GM12878 (cell line): ENCODE data around the gene ELFN2. TPM values are rescaled to one million over a fixed set of nuclear protein-coding genes. Genes with fewer than 3 reads are reported as not detected.

Experiments used
- ATAC-seq: fragments of 200-7000 bp; cut with Tn5 transposase; 3 replicates; pipeline ENCODE4 v1.9.1; 2020; ENCODE audit warnings: mild to moderate bottlenecking, moderate library complexity
- BruUV-seq: library from RNA; stranded (reverse); fragments of 400-500 nt; replicated peaks from 2 replicates; lab custom pipeline; 2021; lab: Mats Ljungman, UMichigan
- CTCF ChIA-PET: fragments of 300-600 bp; sonication (Branson Sonifier 250); formaldehyde crosslinking; extraction: SDS; loops from one replicate; lab custom pipeline; 2021; ENCODE audit warnings: inconsistent platforms; lab: Yijun Ruan, JAX
- POLR2A ChIA-PET: fragments of 350-600 bp; formaldehyde crosslinking; extraction: SDS; loops from one replicate; lab custom pipeline; 2021; ENCODE audit warnings: inconsistent platforms; lab: Charles Lee
- RAD21 ChIA-PET: fragments of 300-600 bp; sonication (Branson Sonifier 250); formaldehyde crosslinking; loops from one replicate; lab custom pipeline; 2023; ENCODE audit warnings: antibody characterized with exemption; ENCODE audit not compliant: unreplicated experiment; lab: Charles Lee
- SMC1A ChIA-PET: fragments of 300-600 bp; sonication (Branson Sonifier 250); formaldehyde crosslinking; loops from one replicate; lab custom pipeline; 2023; ENCODE audit not compliant: unreplicated experiment, uncharacterized antibody; lab: Charles Lee
- DNase-seq: peaks from one replicate; pipeline ENCODE4 v3.0.0-alpha.2; 2011; ENCODE audit warnings: low read depth, low spot score
- FAIRE-seq: peaks from 3 replicates; lab custom pipeline; 2011; peaks lifted over from hg19 to GRCh38; lab: Jason Lieb, UNC
- H2AFZ ChIP-seq: 2 replicates; pipeline ENCODE4 v1.6.0; 2011; ENCODE audit warnings: low read depth, low read length, control low read depth; ENCODE audit not compliant: control insufficient read depth
- H3K27ac ChIP-seq: 2 replicates; pipeline ENCODE4 v1.5.1; 2011; ENCODE audit warnings: control low read depth; ENCODE audit not compliant: control insufficient read depth, insufficient read depth
- H3K27me3 ChIP-seq, 2 experiments: replicated peaks in 1 of 2; 2 replicates each; pipeline versions ENCODE4 v1.6.0 to v1.6.1; 2011; ENCODE audit warnings: low read length in 1 of 2; ENCODE audit not compliant: control insufficient read depth in 2 of 2, insufficient read depth in 2 of 2
- H3K36me3 ChIP-seq, 2 experiments: 2 replicates each; pipeline ENCODE4 v1.5.1; 2011; ENCODE audit warnings: low read length in 1 of 2; ENCODE audit not compliant: control insufficient read depth in 2 of 2, insufficient read depth in 2 of 2
- H3K4me1 ChIP-seq: 2 replicates; pipeline ENCODE4 v1.6.1; 2011; ENCODE audit warnings: mild to moderate bottlenecking, low read length, moderate library complexity, mixed read lengths; ENCODE audit not compliant: control insufficient read depth, insufficient read depth
- H3K4me2 ChIP-seq: 2 replicates; pipeline ENCODE4 v1.6.0; 2011; ENCODE audit warnings: control low read depth; ENCODE audit not compliant: control insufficient read depth, insufficient read depth
- H3K4me3 ChIP-seq: fragments of 200-600 bp; sonication (generic); 2 replicates; pipeline ENCODE4 v1.5.1; 2016
- H3K79me2 ChIP-seq: 2 replicates; pipeline ENCODE4 v1.6.0; 2011; ENCODE audit warnings: low read length; ENCODE audit not compliant: control insufficient read depth, insufficient read depth
- H3K9ac ChIP-seq: 2 replicates; pipeline ENCODE4 v1.8.0; 2011; ENCODE audit warnings: low read length, control low read depth, mixed read lengths; ENCODE audit not compliant: control insufficient read depth, insufficient read depth
- H3K9me3 ChIP-seq: replicated peaks from 3 replicates; pipeline ENCODE4 v1.5.1; 2011; ENCODE audit warnings: mild to moderate bottlenecking, low read length; ENCODE audit not compliant: control insufficient read depth, insufficient read depth
- H4K20me1 ChIP-seq: 2 replicates; pipeline ENCODE4 v1.6.0; 2011; ENCODE audit not compliant: control insufficient read depth, insufficient read depth
- BACH1 ChIP-seq: fragments of 450-650 bp; IDR thresholded peaks from 2 replicates; pipeline ENCODE4 v1.6.1; 2017; ENCODE audit warnings: mild to moderate bottlenecking, borderline replicate concordance
- CBFB ChIP-seq: IDR thresholded peaks from 2 replicates; pipeline ENCODE4 v1.6.1; 2016; ENCODE audit warnings: antibody characterized with exemption, low read depth
- CEBPB ChIP-seq, 2 experiments: fragments of 150-350 bp in 1 of 2; IDR thresholded peaks; 2 replicates each; pipeline ENCODE4 v1.6.1; 2012 to 2014; ENCODE audit warnings: low read depth in 2 of 2, low read length in 2 of 2, borderline replicate concordance in 1 of 2, inconsistent platforms in 1 of 2
- ELK1 ChIP-seq: IDR thresholded peaks from 2 replicates; pipeline ENCODE4 v1.6.1; 2012; ENCODE audit warnings: low read depth, low read length, improper control_type of control experiment
- KDM1A ChIP-seq: fragments of 200-600 bp; sonication (generic); IDR thresholded peaks from 2 replicates; pipeline ENCODE4 v1.6.1; 2016; ENCODE audit warnings: borderline replicate concordance
- RELA ChIP-seq: fragments of 450-650 bp; IDR thresholded peaks from 2 replicates; pipeline ENCODE4 v1.8.0; 2014; ENCODE audit warnings: borderline replicate concordance; ENCODE audit not compliant: partially characterized antibody
- ZBED1 ChIP-seq: IDR thresholded peaks from 2 replicates; pipeline ENCODE4 v1.6.1; 2016; ENCODE audit warnings: borderline replicate concordance
- ZNF592 ChIP-seq: fragments of 450-650 bp; IDR thresholded peaks from 2 replicates; pipeline ENCODE4 v1.6.1; 2017; ENCODE audit warnings: mild to moderate bottlenecking, moderate library complexity
- WGBS: methylation state at CpG from one replicate; pipeline ENCODE4 v1.1.6; 2016; ENCODE audit warnings: low lambda C conversion rate; ENCODE audit not compliant: insufficient replicate concordance, insufficient coverage; ENCODE audit errors: missing lambda C conversion rate; 5-methylcytosine and 5-hydroxymethylcytosine counted together
- in situ Hi-C: fragments of 300-500 bp; cut with MboI; formaldehyde crosslinking; loops from 9 replicates; pipeline ENCODE4 v1.14.3; 2018; ENCODE audit warnings: mixed read lengths
- intact Hi-C: fragments of 100-400 bp; cut with micrococcal nuclease; formaldehyde crosslinking; loops from one replicate; pipeline ENCODE4 v1.14.2; 2022; ENCODE audit not compliant: unreplicated experiment
- polyA plus RNA-seq, 11 experiments: library from polyadenylated mRNA; depleted of rRNA in 4 of 11; unstranded in 6 of 11; stranded (reverse) in 5 of 11; fragments of >200 nt; fragmentation: Nextera tagmentation in 4 of 11; fragmentation: Illumina TruSeq in 1 of 11; extraction: Ambion mirVana in 4 of 11; extraction: Trizol in 1 of 11; gene quantifications; 1 replicate in 1 of 11; 2 replicates in 10 of 11; pipeline versions ENCODE4 v1.2.1 to v1.2.3, GENCODE V29; 2011 to 2016; ENCODE audit warnings: inconsistent platforms in 2 of 11, missing spikeins in 2 of 11, low read depth in 1 of 11
- total RNA-seq, 4 experiments: library from RNA; depleted of rRNA in 3 of 4; stranded (reverse); fragments of >200 nt in 3 of 4; fragmentation: Illumina TruSeq in 1 of 4; extraction: Trizol in 1 of 4; gene quantifications; 2 replicates each; pipeline versions ENCODE4 v1.2.1 to v1.2.3, GENCODE V29; 2013 to 2021
- TF ChIP-seq, protein P1 (sequence below): fragments of 450-650 bp; IDR thresholded peaks from 2 replicates; pipeline ENCODE4 v1.6.1; 2016; ENCODE audit warnings: mild to moderate bottlenecking
- TF ChIP-seq, protein P2 (sequence below): fragments of 450-650 bp; IDR thresholded peaks from 2 replicates; pipeline ENCODE4 v1.6.1; 2017; ENCODE audit warnings: mild to moderate bottlenecking, low read depth, inconsistent platforms; ENCODE audit not compliant: poor library complexity, severe bottlenecking
- TF ChIP-seq, protein P3 (sequence below): IDR thresholded peaks from 2 replicates; pipeline ENCODE4 v1.6.1; 2012; ENCODE audit warnings: low read depth, low read length, improper control_type of control experiment

The ELFN2 gene
- total and polyA plus RNA-seq, 10 of the 15 experiments (the other 5 are each of a cell fraction or from before 2014, with no cell fraction given), result 0.03 to 0.05 TPM; not detected in 8

- TF ChIP-seq, protein P1, sequence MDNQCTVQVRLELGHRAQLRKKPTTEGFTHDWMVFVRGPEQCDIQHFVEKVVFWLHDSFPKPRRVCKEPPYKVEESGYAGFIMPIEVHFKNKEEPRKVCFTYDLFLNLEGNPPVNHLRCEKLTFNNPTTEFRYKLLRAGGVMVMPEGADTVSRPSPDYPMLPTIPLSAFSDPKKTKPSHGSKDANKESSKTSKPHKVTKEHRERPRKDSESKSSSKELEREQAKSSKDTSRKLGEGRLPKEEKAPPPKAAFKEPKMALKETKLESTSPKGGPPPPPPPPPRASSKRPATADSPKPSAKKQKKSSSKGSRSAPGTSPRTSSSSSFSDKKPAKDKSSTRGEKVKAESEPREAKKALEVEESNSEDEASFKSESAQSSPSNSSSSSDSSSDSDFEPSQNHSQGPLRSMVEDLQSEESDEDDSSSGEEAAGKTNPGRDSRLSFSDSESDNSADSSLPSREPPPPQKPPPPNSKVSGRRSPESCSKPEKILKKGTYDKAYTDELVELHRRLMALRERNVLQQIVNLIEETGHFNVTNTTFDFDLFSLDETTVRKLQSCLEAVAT, result no peak
- no peak for TF ChIP-seq RELA
- no peak for TF ChIP-seq BACH1
- no peak for TF ChIP-seq ELK1
- no peak for TF ChIP-seq CEBPB (IDR thresholded peaks at IDR 0.05; ENCODE audit: borderline replicate concordance in 1 of 2, low read depth in 2 of 2, low read length in 2 of 2)
- TF ChIP-seq, all 136 proteins: peak for 0
Measured at GRCh38 chr22:37345863-37346504, 81.3 kb downstream of the ELFN2 start (continued).

- in situ Hi-C loops, result no loop called here
- no peak overlapping the region for H2AFZ ChIP-seq
- POLR2A ChIA-PET, result no interaction called here
- no peaks in the 10 kb centered on the region for H4K20me1 ChIP-seq
- H3K4me3 ChIP-seq, result no peak overlapping the region
- no peak for DNase-seq
- peaks cover 8% of the 10 kb centered on the region for H3K4me1 ChIP-seq
- H3K27me3 ChIP-seq, result peaks cover 0 to 3% of the 10 kb centered on the region in 2 experiments; a peak in 1 of 4 replicates
- SMC1A ChIA-PET, result no interaction called here
- no TSS peak for BruUV-seq
- intact Hi-C loops, result no loop called here
- 27% methylated on average over 13 of the region's 13 CpGs for WGBS
- no peak for ATAC-seq
- H3K9ac ChIP-seq, result no peak overlapping the region
- CTCF ChIA-PET, result no interaction called here
- no peak for FAIRE-seq
- H3K4me2 ChIP-seq, result no peak overlapping the region
- RAD21 ChIA-PET, result no interaction called here
- no peaks in the 10 kb centered on the region for H3K9me3 ChIP-seq
- no peaks in the 10 kb centered on the region for H3K36me3 ChIP-seq
- H3K79me2 ChIP-seq, result no peaks in the 10 kb centered on the region
- H3K27ac ChIP-seq, result no peak overlapping the region
- TF ChIP-seq, protein P2, sequence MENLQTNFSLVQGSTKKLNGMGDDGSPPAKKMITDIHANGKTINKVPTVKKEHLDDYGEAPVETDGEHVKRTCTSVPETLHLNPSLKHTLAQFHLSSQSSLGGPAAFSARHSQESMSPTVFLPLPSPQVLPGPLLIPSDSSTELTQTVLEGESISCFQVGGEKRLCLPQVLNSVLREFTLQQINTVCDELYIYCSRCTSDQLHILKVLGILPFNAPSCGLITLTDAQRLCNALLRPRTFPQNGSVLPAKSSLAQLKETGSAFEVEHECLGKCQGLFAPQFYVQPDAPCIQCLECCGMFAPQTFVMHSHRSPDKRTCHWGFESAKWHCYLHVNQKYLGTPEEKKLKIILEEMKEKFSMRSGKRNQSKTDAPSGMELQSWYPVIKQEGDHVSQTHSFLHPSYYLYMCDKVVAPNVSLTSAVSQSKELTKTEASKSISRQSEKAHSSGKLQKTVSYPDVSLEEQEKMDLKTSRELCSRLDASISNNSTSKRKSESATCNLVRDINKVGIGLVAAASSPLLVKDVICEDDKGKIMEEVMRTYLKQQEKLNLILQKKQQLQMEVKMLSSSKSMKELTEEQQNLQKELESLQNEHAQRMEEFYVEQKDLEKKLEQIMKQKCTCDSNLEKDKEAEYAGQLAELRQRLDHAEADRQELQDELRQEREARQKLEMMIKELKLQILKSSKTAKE, result no peak
- TF ChIP-seq, protein P3, sequence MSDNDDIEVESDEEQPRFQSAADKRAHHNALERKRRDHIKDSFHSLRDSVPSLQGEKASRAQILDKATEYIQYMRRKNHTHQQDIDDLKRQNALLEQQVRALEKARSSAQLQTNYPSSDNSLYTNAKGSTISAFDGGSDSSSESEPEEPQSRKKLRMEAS, result no peak
- TF ChIP-seq ZNF592 (no peak), KDM1A (no peak), CBFB (no peak), ZBED1 (no peak), CEBPB (IDR thresholded peaks at IDR 0.05; ENCODE audit: borderline replicate concordance in 1 of 2, low read depth in 2 of 2, low read length in 2 of 2) (no peak)
Measured at GRCh38 chr22:37344735-37345449, 82.4 kb downstream of the ELFN2 start.
